ENCODE data around the gene RPP40. TPM values are rescaled to one million over a fixed set of nuclear protein-coding genes. Genes with fewer than 3 reads are reported as not detected.

Gene RPP40
- total RNA-seq, 2 experiments from 2014 or later, result 12.2 to 22.7 TPM

GRCh38 chr6:4994741-4995140 lies 9.1 kb downstream of the RPP40 start:
- no peak overlapping the region for H2AFZ ChIP-seq (ENCODE audit: low read length)
- no peak overlapping the region for H3K27ac ChIP-seq (ENCODE audit: low read depth, low read length, poor library complexity, severe bottlenecking)
- no peaks in the 10 kb centered on the region for H4K20me1 ChIP-seq (ENCODE audit: insufficient read depth, low read length)
- DNase-seq (ENCODE audit: low spot score), result no peak
- BruUV-seq (replicated peaks), result no TSS peak
- H3K9me2 ChIP-seq (ENCODE audit: insufficient read depth, low read length), result no peaks in the 10 kb centered on the region
- H3K4me2 ChIP-seq (ENCODE audit: low read length), result no peak overlapping the region
- CTCF ChIA-PET (ENCODE audit: unreplicated experiment), result no interaction called here
- TF ChIP-seq, protein P1, sequence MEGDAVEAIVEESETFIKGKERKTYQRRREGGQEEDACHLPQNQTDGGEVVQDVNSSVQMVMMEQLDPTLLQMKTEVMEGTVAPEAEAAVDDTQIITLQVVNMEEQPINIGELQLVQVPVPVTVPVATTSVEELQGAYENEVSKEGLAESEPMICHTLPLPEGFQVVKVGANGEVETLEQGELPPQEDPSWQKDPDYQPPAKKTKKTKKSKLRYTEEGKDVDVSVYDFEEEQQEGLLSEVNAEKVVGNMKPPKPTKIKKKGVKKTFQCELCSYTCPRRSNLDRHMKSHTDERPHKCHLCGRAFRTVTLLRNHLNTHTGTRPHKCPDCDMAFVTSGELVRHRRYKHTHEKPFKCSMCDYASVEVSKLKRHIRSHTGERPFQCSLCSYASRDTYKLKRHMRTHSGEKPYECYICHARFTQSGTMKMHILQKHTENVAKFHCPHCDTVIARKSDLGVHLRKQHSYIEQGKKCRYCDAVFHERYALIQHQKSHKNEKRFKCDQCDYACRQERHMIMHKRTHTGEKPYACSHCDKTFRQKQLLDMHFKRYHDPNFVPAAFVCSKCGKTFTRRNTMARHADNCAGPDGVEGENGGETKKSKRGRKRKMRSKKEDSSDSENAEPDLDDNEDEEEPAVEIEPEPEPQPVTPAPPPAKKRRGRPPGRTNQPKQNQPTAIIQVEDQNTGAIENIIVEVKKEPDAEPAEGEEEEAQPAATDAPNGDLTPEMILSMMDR (conservative IDR thresholded peaks at IDR 0.05; ENCODE audit: low read length), result no peak
- TF ChIP-seq EZH2phosphoT487 (IDR thresholded peaks at IDR 0.05; ENCODE audit: borderline replicate concordance, low read depth, low read length), result no peak
- no peaks in the 10 kb centered on the region for H3K79me2 ChIP-seq (ENCODE audit: insufficient read depth, low read depth, low read length)
- intact Hi-C loops (cut with micrococcal nuclease; ENCODE audit: unreplicated experiment), result no loop called here
- peaks cover 8% of the 10 kb centered on the region; the same call in 1 of the 2 replicates for H3K36me3 ChIP-seq (ENCODE audit: insufficient read depth, low read length)
- H3K9me3 ChIP-seq (ENCODE audit: low read length), result no peaks in the 10 kb centered on the region
- no peaks in the 10 kb centered on the region for H3K4me1 ChIP-seq (ENCODE audit: insufficient read depth, low read length, poor library complexity, severe bottlenecking)
- POLR2A ChIA-PET, result no interaction called here
- H3K4me3 ChIP-seq (ENCODE audit: low read depth, low read length, poor library complexity, severe bottlenecking), result no peak overlapping the region

- H3K9me2 ChIP-seq (ENCODE audit: insufficient read depth, low read length), result no peaks in the 10 kb centered on the region
- CTCF ChIA-PET (ENCODE audit: unreplicated experiment), result no interaction called here
- H3K79me2 ChIP-seq (ENCODE audit: insufficient read depth, low read depth, low read length), result no peaks in the 10 kb centered on the region
- no TSS peak for BruUV-seq (replicated peaks)
- H2AFZ ChIP-seq (ENCODE audit: low read length), result no peak overlapping the region
- no peak overlapping the region for H3K27ac ChIP-seq (ENCODE audit: low read depth, low read length, poor library complexity, severe bottlenecking)
- no peak for TF ChIP-seq EZH2phosphoT487 (IDR thresholded peaks at IDR 0.05; ENCODE audit: borderline replicate concordance, low read depth, low read length)
- TF ChIP-seq, protein P1 (conservative IDR thresholded peaks at IDR 0.05; ENCODE audit: low read length), result no peak
- H3K4me3 ChIP-seq (ENCODE audit: low read depth, low read length, poor library complexity, severe bottlenecking), result no peak overlapping the region
- intact Hi-C loops (cut with micrococcal nuclease; ENCODE audit: unreplicated experiment), result no loop called here
- no peaks in the 10 kb centered on the region for H3K9me3 ChIP-seq (ENCODE audit: low read length)
- no peaks in the 10 kb centered on the region for H4K20me1 ChIP-seq (ENCODE audit: insufficient read depth, low read length)
- H3K36me3 ChIP-seq (ENCODE audit: insufficient read depth, low read length), result no peaks in the 10 kb centered on the region
- POLR2A ChIA-PET, result no interaction called here
- DNase-seq (ENCODE audit: low spot score), result no peak
- H3K4me2 ChIP-seq (ENCODE audit: low read length), result no peak overlapping the region
- H3K4me1 ChIP-seq (ENCODE audit: insufficient read depth, low read length, poor library complexity, severe bottlenecking), result no peaks in the 10 kb centered on the region
These were observed 16.4 kb downstream of the RPP40 start for GRCh38 chr6:4987432-4987831.

GRCh38 chr6:4986999-4987398 lies 16.8 kb downstream of the RPP40 start:
- H4K20me1 ChIP-seq (ENCODE audit: insufficient read depth, low read length), result no peaks in the 10 kb centered on the region
- DNase-seq (ENCODE audit: low spot score), result no peak
- no peak overlapping the region for H2AFZ ChIP-seq (ENCODE audit: low read length)
- no peaks in the 10 kb centered on the region for H3K4me1 ChIP-seq (ENCODE audit: insufficient read depth, low read length, poor library complexity, severe bottlenecking)
- H3K4me2 ChIP-seq (ENCODE audit: low read length), result no peak overlapping the region
- TF ChIP-seq, protein P1 (conservative IDR thresholded peaks at IDR 0.05; ENCODE audit: low read length), result no peak
- TF ChIP-seq EZH2phosphoT487 (IDR thresholded peaks at IDR 0.05; ENCODE audit: borderline replicate concordance, low read depth, low read length), result no peak
- POLR2A ChIA-PET, result no interaction called here
- no peak overlapping the region for H3K27ac ChIP-seq (ENCODE audit: low read depth, low read length, poor library complexity, severe bottlenecking)
- H3K4me3 ChIP-seq (ENCODE audit: low read depth, low read length, poor library complexity, severe bottlenecking), result no peak overlapping the region
- H3K36me3 ChIP-seq (ENCODE audit: insufficient read depth, low read length), result no peaks in the 10 kb centered on the region
- no peaks in the 10 kb centered on the region for H3K79me2 ChIP-seq (ENCODE audit: insufficient read depth, low read depth, low read length)
- no TSS peak for BruUV-seq (replicated peaks)
- CTCF ChIA-PET (ENCODE audit: unreplicated experiment), result no interaction called here
- no peaks in the 10 kb centered on the region for H3K9me2 ChIP-seq (ENCODE audit: insufficient read depth, low read length)
- H3K9me3 ChIP-seq (ENCODE audit: low read length), result no peaks in the 10 kb centered on the region
- intact Hi-C loops (cut with micrococcal nuclease; ENCODE audit: unreplicated experiment), result no loop called here

Measured in OCI-LY7 (cell line).